ENCODE results near the gene PDE4D.

PDE4D gene

GRCh38 chr5:59893429-59894227, at the start of gene PDE4D:
Gene PDE4D, minus strand, starts transcription at chr5:59893726.
- DNase-seq: peak; percentile 31

GRCh38 chr5:59937633-59938032, 44.1 kb upstream of the PDE4D start:
- no peak for DNase-seq

GRCh38 chr5:59923465-59923864, 29.9 kb upstream of the PDE4D start:
- no peak for DNase-seq

GRCh38 chr5:59922220-59922619, 28.7 kb upstream of the PDE4D start:
- no peak for DNase-seq

DNA sequence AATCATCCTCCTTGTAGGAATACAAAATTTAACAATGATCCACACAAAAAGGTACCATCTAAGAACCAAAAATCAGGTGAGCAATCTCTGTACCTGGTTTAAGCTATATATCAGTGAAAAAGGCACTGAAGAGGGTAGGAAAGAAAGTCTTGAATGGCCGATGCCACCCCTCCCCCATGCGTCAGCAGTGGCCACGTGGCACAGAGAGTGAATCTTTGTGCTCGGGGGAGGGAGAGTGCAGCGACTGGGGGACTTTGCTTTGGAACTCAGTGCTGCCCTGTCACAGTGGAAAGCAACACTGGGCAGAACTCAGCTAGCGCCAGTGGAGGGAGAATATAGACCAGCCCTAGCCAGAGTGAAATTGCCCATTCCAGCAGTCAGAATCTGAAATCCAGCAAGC, 28.3 kb upstream of the PDE4D start:
- DNase-seq: no peak

DNA sequence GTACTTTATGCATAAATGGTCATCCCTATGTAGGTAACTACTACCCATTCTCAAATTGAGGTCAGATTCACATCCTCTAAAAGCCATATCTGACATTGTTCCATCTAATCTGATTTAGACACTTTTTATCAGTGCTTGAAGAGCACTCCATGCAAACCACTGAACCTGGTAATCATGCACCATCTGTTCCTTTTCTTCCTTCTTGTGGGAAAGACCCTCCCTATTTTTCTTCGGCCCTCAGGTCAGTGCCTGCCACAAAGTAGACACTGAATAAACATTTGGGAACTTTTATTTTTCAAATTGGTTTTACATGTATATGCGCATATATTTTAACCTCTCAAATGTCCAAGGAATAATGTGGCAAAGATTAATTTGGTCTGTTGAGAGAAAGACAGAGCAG, 26.0 kb upstream of the PDE4D start:
- no peak for DNase-seq

DNA sequence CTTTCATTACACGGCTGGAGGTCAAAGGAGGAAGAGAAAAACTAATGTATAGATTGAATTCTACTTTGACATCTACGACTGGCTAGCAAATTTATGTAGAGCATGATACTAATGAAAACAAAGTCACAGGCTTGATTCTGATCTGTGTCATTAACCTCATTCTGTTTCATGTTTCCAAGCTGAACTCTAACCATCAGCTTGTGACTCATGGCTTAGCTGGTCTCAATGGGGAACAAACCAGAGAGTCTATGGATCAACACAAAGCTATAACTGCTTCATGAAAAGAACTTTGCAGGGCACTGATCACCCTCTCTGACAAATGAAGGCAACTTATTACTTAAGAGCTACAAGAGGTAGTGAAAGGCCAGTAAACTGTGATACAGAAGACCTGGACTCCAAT, 23.6 kb upstream of the PDE4D start:
- no peak for DNase-seq

DNA sequence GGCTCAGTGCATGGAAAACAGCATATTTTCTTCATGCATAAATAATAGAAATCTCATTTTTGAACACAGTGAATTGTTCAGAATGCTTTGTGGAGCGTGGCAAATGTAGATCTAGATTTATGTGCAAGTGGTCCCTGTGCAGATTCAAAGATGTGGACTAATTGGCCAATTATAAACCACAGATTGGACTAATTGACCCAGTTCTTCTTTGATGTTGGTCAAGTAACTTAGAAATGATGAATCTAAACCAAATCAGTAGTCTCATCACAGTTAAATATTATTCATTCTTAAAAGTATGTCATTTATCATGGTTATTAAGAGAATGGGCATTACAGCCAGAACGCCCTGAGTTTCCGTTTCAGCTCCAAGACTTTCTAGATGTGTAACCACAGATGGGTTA, 11.7 kb upstream of the PDE4D start:
- no peak for DNase-seq

GRCh38 chr5:59897075-59897474, 3.5 kb upstream of the PDE4D start:
- no peak for DNase-seq

GRCh38 chr5:59891962-59892643, 1.4 kb downstream of the PDE4D start:
- no peak for DNase-seq

- no peak for DNase-seq
These were observed 6.3 kb downstream of the PDE4D start for GRCh38 chr5:59887274-59887673.

DNA sequence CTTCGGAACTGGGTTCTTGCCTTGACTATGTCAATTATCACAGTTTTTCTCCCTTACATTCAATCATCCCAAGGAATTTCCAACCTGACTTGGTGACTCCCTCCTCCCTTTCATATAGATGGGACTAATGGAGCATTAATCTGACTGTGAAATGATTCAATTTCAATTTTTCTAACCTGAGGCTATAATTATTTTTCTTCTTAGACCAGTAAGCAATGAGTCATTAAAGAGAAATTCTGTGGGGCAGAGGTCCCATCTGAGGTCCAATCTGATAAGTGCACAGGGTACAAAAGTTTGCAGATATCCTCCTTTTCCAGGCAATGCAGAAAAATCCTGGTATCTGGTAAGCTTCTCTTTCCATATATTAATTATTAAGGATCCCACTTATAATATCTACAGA, 18.9 kb downstream of the PDE4D start:
- DNase-seq: no peak

DNA sequence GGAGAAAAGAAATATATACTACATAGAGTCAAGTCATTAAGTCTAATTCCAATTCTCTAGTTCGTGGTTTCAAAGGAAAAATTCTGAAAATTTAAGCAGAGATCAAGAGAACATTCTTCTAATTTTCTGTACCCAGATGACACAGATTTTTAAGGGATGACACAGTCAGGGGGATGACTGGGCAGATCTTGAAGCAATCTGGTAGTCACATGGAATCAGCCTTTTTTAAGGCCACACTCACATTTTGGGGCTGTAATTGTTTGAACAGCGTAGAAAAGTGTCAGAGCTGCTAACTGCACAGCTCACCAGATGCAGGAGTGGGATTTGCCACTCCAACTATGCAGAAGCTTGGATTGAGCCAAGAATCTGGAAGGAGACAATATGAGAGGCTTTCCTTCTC, 20.4 kb downstream of the PDE4D start:
- DNase-seq: no peak

- DNase-seq: no peak
These were observed 26.9 kb downstream of the PDE4D start for GRCh38 chr5:59866661-59867060.

- DNase-seq: no peak
These were observed 28.8 kb downstream of the PDE4D start for GRCh38 chr5:59864718-59865117.

- no peak for DNase-seq
These were observed 29.7 kb downstream of the PDE4D start for GRCh38 chr5:59863777-59864176.

GRCh38 chr5:59856358-59856757, 37.2 kb downstream of the PDE4D start:
- DNase-seq: no peak

DNA sequence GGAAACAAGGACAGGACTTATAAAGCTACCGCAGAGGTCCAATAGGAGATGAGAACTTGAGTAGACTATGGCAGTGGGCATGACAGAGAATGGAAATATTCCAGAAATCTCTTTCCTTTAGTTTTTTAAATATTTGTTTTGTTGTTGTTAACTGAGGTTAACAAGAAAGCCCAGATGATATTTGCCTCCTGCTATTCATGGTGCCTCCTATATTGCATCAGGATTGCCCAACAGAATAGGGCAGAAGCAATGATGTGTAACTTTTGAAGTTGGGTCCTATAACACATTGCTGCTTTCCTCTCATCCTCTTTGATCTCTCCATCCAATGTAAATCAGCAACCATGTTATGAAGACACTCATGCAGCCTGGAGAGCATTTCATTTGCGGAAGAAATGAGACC, 42.8 kb downstream of the PDE4D start:
- no peak for DNase-seq

DNA sequence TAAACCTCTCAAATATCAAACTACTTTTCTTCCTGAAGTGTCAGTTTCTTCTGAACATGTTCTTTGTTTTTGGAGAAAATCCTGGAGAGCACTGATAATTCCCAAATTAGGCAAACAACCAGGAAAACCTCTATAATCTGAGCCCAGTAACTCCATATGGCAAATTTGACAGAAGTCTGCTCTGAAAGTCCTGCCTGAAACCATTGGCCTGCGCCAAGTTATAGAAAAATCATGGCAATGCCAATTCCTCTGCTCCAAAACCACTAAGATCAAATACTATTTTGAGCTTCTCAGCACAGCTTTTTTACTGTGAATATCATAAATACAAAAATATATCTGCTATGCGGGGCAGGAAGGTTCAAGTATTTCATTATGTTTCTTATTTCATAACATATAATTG, 45.9 kb downstream of the PDE4D start:
- no peak for DNase-seq

DNA sequence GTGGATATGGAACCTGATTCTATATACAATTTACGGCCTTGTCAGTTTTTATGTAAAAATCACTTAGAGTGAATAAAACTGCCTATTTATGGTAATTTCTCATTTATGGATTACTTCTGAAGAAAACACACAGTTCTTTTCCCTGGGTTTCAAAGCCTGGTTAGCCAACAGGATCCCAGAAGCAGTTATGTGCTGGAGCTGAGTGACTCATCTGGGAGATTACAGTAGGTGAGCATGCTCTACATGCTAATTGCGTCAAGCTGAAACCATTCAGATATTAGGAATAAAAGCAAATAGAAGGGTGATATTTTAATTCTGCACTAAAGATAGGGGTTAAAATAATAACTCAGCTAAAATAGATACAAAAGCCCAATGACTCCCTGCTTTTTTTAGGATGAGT, 47.8 kb downstream of the PDE4D start:
- DNase-seq: no peak

GRCh38 chr5:59843511-59844213, 49.9 kb downstream of the PDE4D start:
- no peak for DNase-seq

- DNase-seq: no peak
These were observed 50.5 kb downstream of the PDE4D start for GRCh38 chr5:59842999-59843398.

GRCh38 chr5:59840200-59840601, 53.3 kb downstream of the PDE4D start:
- no peak for DNase-seq

DNA sequence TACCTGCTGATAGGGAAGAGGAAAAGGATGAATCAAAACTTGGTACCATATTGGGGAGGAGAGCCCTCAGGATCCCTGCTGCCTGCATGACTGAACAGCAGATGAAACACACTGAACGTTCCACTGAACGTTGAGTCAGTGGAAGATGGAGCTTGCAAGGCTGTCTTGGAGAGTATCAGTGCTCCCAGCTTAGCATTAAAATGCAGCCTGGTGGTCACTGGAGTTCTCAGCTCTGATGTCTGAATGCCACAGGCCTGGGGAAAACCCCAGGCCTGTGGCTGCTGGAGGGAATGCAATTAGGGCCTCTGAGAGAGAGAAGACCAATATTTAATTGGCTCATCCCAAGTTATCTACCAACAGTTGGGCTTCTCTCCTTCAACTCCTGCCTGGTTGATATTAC, 54.5 kb downstream of the PDE4D start:
- DNase-seq: no peak

Data from DMS79 treated with DMSO at 0.1 percent for 48 hours (cell line).